ENCODE measurements around the gene HEMK1.

Gene HEMK1

DNA sequence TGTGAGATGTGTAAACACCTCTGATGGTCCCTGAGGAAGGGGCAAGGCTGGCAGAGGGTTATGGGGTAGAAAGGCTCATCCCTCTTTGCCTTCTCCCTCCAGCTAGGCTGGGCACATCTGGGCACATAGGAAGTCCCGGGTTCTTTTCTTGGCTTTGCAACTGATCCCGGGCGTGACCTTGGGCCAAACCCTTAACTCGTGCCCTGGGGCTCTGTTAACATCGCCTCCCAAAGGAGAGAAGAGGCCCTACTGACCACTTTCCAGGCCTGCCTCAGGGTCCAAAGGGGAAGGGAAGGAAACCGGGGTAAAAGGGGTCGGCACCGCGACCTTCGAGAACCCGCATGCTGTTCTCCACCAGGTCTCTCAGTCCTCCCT lies 2.3 kb upstream of the HEMK1 start:
- H3K4me3 ChIP-seq (ENCODE audit: control insufficient read depth, low read depth, low read length) = peak overlapping the region; percentile 51
- TF ChIP-seq, protein P1, sequence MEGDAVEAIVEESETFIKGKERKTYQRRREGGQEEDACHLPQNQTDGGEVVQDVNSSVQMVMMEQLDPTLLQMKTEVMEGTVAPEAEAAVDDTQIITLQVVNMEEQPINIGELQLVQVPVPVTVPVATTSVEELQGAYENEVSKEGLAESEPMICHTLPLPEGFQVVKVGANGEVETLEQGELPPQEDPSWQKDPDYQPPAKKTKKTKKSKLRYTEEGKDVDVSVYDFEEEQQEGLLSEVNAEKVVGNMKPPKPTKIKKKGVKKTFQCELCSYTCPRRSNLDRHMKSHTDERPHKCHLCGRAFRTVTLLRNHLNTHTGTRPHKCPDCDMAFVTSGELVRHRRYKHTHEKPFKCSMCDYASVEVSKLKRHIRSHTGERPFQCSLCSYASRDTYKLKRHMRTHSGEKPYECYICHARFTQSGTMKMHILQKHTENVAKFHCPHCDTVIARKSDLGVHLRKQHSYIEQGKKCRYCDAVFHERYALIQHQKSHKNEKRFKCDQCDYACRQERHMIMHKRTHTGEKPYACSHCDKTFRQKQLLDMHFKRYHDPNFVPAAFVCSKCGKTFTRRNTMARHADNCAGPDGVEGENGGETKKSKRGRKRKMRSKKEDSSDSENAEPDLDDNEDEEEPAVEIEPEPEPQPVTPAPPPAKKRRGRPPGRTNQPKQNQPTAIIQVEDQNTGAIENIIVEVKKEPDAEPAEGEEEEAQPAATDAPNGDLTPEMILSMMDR (IDR thresholded peaks at IDR 0.05; ENCODE audit: control insufficient read depth, insufficient read depth, low read depth, low read length, missing control alignments) = no peak

DNA sequence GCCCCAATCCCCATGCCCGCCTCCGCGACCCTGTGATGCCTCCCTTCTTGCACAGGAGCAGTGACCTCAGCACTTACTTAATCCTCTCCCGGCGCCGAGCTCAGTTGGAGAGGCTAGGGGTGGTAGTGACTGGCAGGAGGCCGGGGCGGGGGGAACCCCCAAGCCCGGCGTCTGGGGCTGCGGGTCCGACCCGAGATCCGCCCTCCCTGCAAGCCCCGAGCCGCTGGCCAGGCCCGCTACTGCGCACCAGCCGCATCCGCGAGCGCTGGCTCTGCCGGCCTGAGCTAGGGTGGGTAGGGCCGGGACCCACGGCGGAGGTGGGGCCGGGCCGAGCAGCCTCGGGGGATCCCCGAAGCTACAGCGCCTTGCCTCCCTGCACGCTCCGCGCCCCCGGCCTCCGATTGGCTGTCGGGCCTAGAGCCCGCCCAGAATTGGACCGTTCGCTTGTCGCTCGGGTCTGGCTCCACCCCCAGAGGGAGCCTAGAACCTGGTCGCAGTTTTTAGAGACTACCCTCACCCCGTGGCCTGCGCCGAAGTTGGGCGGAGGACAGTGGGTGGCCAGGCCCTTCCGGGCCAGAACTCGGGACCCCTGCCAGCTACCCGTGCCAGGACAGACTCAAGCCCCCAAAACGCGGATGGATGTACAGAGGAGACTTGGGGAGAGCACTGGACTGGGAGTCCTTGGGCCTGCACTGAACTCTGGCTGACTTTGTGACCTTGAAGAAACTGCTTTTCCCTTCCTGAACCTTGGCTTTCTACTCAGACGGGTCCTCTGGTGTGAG lies 1.7 kb upstream of the HEMK1 start, which contains the start of gene C3orf18:
Gene C3orf18 (minus strand): TSS at position 362 of the 782 bp plus-strand sequence. CDS start 2,048 bp downstream, outside the sequence.
- peak; percentile 55 for DNase-seq (ENCODE audit: low read depth)
- TF ChIP-seq, protein P1 (IDR thresholded peaks at IDR 0.05; ENCODE audit: control insufficient read depth, insufficient read depth, low read depth, low read length, missing control alignments) = no peak
- peak within 1 kb of the TSS; percentile 51 for H3K4me3 ChIP-seq (ENCODE audit: control insufficient read depth, low read depth, low read length)

More for the DNA sequence above, 2.3 kb upstream of the HEMK1 start:
- DNase-seq (ENCODE audit: low read depth) = no peak

DNA sequence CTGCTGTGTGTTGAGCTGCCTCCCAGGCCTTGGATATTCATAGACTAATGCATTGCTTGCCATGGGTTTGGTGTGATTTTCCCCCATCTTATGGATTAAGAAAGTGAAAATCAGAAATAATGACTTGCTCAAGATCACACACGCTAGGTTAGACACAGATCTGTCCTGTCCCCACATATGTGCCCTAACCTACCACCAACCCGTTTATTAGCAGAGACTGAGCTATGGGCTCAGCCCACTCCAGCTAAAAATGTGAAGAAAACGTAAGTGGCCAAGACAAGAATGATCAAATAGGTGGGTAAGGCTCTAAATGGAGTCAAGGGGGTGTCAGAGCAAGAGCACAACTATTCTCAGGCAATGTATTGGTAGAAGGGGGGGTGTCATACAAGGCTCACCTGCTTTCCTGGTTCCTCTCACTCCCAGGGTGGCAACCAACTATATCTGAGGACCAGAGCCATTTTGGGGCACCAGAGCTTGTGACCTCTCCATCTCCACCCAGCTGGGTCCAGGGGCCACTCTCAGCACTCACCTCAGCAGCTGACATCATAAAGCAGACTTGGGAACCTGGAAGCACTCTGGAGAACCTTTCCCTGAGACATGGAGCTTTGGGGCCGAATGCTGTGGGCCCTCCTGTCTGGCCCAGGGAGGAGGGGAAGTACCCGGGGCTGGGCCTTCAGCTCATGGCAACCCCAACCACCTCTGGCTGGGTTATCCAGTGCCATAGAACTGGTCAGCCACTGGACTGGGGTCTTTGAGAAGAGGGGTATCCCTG lies 1.4 kb downstream of the HEMK1 start:
- TF ChIP-seq, protein P1 (IDR thresholded peaks at IDR 0.05; ENCODE audit: control insufficient read depth, insufficient read depth, low read depth, low read length, missing control alignments) = no peak
- peak overlapping the region; percentile 89; the same call in 1 of the 2 replicates for H3K4me3 ChIP-seq (ENCODE audit: control insufficient read depth, low read depth, low read length)
- no peak for DNase-seq (ENCODE audit: low read depth)

DNA sequence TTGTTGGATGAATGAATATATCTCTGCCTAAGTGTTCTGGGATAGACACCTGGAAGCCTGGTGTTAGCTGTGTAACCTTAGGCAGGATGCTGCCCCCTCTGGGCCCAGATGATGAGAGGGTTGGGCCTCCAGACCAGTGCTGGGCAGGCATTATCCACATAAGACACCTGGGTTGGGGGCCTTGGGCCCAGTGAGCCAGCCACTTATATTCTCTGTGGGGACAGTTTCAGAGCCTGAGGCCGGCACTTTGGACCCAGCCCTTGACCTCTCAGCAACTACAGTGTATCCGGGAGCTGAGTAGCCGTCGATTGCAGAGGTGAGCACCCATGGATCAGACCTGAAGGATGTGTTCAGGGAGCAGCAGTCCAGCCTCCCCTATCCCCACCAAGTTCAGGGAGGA lies 2.2 kb downstream of the HEMK1 start:
- no peak overlapping the region for H3K4me3 ChIP-seq (ENCODE audit: control insufficient read depth, low read depth, low read length)
- TF ChIP-seq, protein P1 (IDR thresholded peaks at IDR 0.05; ENCODE audit: control insufficient read depth, insufficient read depth, low read depth, low read length, missing control alignments) = no peak

DNA sequence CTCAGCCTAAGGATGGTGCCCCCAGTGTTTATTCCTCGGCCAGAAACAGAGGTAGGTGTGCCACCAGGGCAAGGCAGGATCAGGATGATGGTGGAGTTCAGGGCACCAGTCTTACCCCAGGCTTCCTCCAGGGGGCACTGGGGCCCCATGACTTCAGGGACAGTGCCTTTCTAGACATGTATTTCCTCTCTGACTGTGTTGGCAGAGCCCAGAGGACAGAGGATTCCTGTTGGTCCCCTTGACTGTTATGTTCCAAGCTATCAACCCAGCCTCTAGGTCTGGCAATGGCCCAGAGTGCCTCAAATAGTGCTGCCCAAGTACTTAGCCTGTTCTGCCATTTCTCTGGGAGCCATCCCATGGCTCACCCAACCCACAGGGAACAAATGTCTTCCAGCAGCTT lies 2.8 kb downstream of the HEMK1 start:
- no peak overlapping the region for H3K4me3 ChIP-seq (ENCODE audit: control insufficient read depth, low read depth, low read length)
- TF ChIP-seq, protein P1 (IDR thresholded peaks at IDR 0.05; ENCODE audit: control insufficient read depth, insufficient read depth, low read depth, low read length, missing control alignments) = peak; percentile 93
- DNase-seq (ENCODE audit: low read depth) = no peak

More for the DNA sequence above, 2.2 kb downstream of the HEMK1 start:
- no peak for DNase-seq (ENCODE audit: low read depth)

DNA sequence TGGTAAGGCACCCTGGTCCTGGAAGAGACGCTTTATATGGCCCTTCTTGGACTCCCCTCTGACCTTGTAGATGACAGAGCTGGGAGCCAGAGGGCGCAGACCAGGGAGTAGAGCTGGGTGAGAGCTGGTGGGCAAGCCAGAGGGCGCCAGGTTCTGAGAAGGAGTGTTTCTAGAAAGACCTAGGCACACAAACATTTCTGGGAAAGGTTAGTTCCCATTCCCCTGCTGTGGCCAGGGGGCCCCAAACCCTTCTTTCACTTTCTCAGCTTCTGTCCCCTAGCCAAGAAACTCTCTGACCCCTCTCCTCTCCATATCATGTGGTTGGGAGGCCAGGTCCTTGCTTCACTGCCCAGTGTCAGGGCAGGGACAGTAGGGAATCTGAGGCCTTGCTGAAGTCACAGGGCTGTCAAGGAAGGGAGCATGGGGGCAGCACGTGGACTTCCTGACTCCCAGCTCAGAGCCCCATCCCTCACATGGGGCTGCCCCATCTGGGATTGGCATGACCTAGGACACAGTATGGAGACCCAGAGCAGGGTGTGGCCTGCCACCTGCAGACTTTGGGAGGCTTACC lies 3.6 kb downstream of the HEMK1 start:
- H3K4me3 ChIP-seq (ENCODE audit: control insufficient read depth, low read depth, low read length) = no peak overlapping the region
- TF ChIP-seq, protein P1 (IDR thresholded peaks at IDR 0.05; ENCODE audit: control insufficient read depth, insufficient read depth, low read depth, low read length, missing control alignments) = no peak
- no peak for DNase-seq (ENCODE audit: low read depth)

All from AG09309 (cell line).